ENCODE data around the gene MARK3.
"Not testable (repeated sequence)": the region's sequence is repeated elsewhere in the genome, so short reads cannot be mapped to it uniquely, and the experiment has no call there.

The MARK3 gene

DNA sequence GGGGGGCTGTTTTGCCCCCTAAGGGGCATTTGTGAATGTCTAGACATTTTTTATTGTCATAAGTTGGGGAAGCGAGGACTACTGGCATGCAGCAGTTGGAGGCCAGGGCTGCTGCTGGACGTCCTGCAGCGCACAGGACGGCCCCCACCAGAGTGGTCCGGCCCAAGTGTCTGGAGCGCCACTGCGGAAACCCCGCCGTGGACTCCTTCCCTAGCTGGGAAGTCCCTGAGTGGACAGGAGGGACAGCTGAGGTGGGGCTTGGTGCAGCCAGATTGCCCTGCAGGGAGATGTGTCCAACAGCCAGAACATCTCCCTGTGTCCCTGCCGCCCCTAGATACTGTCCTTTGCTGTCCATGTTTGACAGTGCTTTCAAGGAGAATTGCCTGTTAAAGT is 132.0 kb downstream of the MARK3 start:
- no peak for DNase-seq

DNA sequence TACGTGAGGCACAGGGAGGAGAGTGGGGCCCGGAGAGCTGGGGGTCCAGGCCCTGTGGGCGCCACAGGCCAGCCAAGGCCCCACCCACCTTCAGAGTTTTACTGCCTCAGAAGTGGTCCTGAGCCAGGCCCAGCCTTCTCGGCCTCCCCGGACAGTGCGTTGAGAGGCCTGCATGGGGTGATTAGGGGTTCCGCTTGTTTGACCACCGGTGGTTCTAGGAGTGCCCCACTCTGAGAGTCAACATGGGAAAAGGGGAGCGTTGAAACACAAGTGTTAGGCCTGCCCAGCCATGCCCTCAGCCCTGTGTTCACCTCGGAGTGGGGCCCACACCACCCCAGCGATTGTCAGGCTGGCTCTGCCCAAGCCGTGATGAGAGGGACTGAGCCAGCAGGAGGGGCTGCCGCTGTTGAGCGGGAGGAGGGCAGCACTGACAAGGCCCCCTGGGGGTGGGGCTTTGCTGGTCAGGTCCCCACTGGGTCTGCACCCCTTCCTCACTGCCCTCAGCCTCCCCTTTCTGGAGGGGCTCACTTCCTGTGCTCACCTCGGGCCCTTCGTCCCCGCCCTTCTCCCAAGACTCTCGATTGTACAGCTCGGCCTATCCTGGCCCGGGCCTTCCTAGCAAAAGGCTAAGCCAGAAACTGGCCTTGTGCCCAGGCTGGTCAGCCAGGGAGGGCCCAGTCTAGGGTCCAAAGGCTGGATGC is 132.7 kb downstream of the MARK3 start:
- DNase-seq, result no peak

DNA sequence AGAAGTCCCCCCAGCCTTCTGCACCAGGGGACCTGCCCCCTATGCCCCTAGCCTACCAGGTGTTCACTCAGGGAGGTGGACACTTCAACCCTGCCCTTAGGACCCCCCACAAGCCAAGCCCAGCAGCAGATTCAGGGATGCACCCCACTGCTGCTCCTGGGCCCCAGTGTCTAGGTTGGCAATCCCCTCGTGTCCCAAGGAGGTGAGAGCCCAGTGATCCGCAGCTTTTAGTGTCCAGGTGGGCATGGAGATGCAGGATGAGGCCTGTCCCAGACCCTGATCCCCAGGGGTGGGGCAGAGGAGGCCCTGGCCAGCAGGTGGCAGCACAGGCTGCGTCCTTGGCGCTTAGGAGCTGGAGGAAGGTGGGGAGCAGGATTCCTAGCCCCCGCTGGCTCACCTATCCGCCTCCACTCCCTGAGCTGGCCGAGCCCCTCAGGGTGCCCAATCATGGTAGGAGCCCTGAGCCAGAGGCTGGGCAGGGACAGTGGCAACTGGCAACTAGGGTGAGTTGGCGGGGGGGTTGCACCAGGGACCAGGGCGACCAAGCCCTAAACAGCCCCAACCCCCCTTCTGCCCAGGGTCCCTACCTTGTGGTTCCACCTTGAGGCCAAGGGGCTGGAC is 133.3 kb downstream of the MARK3 start:
- no peak for DNase-seq

DNA sequence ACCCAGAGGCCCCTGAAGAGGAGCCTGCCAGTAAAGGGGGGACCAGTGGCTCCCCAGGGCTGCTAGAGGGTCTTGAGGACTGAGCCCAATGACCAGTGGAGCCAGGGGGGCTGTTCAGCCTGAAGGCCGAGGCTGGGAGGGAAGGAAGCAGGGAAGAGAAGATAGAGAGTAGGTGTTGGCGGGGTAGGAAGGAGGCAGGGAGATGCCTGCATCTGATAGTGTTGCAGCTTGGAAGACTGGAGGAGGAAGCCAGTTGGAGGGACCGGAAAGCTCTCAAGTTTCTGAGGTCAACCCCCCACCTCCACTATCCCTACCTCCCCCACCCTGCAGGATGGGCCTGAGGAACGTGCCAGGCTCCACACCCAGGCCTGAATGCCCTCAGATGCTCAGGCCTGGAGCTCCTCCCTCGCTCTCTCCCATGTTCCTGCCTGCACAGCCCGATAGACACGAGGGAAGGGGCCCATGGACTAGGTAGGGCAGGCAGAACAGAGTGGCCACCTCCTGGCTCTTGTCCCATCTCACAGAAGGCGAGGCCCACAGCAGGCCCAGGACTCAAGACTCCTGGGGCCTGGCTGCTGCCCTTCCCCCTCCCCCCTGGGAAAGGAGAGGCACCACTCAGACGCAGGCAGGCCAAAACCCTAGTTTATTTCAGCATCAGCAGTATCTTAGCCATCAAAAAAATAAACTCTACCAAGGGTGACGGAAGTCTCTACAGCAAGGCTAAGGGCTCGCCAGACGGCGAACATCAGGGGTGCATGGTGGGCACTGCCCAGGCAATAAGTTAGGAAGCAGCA is 134.0 kb downstream of the MARK3 start:
- DNase-seq, result peak; percentile 47

DNA sequence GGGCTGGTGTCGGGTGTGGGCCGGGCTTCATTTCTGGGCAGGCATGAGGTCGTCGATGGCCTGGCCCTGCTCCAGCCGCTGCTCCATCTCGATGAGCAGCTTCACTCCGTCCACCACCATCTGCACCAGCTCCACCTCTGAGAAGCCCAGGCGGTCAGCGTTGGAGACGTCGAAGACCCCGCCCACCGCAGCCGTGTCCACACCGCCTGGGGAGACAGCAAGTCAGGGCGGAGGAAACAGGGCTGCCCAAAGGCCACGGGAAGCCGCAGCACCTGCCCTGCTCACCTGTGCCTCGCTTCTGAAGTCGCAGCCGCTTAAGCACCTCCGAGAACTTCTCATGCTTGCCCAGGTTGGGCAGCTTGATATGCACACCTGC is 134.6 kb downstream of the MARK3 start:
- no peak for DNase-seq

DNA sequence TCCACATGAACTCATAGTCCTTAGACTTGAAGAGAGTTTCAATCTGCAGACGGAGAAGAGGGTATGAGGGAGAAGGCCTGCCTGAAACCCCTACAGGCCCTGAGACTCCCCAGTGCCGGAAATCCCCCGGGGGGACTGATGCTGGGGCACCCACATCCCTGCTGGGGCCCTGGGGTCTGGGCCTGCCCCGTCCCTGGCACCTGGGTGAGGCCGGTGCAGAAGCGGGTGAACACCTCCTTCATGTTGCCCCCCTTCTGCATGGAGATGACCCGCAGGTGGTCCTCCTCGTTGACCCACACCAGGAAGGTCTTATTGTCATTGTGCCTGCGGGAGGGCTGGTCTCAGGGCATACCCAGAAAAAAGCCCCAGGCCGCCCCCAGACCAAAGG is 135.0 kb downstream of the MARK3 start:
- DNase-seq, result no peak

DNA sequence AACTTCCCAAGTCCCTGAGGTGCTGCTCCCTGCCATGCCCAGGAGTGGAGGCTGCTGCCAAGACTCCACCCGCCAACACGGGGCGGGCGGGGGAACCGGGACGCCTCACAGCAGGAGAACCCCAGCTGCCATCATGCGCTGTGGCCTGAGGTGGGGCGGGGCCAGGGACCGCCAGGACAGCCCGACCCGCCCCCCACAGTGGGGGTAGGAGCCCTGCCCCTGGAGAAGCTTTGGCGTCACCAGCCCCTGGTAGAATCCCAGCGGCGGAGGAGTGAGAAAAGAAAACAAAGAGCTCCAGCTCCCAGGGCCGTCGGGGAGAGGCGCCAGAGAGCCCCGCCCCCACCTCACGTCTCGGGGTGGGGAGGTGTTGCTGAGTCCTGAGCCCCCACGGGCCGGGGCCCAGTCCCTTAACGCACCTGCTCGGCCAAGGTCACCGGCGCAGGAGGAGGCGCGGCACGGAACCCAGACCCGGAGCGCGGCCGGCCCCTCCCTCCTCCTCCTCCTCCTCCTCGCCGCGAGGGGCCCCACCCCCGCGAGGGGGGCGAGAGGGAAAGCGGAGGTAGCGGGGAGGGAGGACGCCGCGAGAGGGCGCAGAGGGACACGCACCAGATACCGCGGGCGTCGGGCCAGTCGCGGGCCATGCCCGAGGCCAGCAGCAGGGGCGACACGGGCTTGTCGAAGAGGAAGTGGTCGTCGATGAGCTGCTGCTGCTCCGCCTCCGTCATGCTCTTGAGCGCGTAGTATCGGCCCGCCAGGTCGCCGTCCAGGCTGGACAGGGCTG is 135.6 kb downstream of the MARK3 start:
- DNase-seq, result peak; percentile 58

DNA sequence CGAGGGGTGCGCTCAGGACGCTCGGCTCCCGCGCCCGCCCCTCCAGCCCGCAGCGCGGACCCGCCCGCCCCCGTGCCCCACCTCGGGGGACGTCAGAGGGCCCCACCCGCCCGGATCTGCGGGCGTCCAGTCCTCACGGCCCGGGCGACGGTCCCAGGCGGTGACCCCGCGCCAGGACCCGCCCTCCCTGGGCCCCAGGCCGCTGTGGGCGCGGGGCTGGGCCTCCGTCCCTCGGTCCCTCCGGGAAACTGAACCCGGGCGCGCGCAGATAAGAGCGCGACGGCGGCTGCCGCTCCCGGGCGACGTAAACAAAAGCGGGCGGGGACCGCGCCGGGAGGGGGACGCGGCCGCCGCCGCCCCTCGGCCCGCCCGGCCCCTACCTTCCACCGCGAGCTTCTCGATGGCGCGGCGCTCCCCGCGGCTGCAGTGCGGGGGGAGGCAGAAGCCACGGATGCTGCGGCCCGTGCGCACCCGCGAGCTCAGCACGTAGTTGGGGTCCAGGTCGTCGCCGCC is 136.3 kb downstream of the MARK3 start:
- no peak for DNase-seq

DNA sequence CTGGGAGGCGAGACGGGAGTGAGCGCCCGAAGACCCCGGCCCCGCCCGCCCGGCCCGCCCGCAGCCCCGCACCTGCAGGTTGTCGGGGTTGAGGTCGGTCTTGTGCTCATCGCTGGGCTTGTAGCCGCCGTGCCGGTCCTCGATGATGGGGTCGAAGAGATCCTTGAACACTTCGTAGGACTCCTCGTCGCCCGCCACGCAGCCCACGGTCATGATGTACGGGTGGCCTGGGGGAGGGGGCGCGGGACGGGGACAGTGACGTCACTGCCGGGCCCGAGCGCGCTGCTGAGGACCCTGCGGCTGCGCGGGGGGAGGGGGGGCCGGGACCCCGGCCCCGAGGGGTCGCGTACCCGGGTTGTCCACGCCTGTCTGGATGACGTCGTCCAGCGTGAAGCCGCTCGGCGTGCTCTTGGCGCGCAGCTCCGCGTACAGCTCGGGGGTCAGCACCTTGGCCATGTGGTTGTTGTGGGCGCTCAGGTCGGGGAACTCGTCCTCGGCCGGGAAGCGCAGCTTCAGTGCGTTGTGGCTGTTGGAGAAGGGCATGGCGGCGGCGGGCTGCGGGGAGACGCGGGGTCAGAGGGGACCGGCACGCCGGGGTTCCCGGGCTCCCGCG is 136.8 kb downstream of the MARK3 start:
- DNase-seq, result no peak

DNA sequence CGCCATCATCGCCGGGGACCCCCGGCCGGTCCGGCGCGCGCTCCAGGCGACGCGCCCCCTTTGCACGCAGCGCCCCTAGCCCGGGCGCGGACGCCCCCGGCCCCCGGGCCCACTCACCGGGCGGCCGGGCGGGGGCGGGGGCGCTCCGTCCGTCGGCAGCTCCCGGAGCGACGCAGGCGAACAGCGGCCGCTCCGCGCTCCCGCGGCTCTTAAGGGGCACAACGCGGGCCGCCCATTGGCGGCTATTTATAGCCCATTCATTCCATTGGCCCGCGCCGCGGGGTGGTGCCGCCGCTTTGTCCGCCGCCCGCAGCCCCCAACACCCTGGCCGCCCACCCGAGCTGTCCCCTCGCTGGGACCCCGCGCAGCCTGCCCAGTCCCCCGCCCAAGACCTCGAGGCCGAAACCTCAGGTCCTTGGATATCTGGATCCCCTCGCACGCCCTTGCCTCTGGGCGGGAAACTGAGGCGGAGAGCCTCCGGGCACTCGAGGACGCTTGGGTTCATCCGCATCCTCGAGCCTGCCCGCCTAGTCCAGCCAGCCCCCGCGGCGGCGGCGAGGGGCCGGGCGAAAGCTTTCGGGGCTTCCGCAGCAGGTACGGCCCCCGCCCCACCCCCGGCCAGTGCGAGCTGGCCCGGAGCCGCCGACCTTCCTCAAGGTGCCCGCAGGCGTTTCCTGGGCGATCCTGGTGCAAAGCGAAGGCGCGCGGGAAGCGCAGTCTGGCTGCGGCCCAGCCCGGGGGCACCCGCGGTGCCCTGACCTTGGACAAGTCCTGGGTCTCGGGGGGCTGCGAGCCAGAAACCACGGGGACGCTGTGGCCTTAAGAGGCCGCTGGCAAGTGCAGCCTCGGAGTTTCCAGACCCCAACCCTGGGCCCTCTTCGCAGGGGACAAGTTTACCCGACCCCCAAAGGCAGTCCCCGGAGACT is 137.7 kb downstream of the MARK3 start, which contains the start of gene CKB:
Gene CKB (minus strand): TSS at position 182 of the 926 bp plus-strand sequence. CDS start 337 bp downstream, outside the sequence.
- no peak for DNase-seq

DNA sequence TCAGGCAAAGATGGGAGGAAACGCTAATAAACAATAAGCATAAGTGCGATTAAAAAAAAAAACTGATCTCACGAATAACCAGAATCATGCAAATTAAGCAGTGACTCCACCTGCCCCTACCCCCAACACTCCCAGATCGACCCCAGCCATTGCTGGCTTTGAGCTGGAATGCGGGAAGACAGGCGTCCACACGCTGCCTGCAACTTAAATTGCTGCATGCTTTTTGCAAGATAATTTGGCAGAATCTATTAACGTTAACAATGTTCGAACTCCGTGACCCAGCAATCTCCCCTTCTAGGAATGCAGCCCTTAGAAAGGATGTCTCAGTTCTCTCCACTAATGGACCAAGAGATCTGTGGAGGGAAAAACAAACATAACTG is 138.3 kb downstream of the MARK3 start:
- no peak for DNase-seq

DNA sequence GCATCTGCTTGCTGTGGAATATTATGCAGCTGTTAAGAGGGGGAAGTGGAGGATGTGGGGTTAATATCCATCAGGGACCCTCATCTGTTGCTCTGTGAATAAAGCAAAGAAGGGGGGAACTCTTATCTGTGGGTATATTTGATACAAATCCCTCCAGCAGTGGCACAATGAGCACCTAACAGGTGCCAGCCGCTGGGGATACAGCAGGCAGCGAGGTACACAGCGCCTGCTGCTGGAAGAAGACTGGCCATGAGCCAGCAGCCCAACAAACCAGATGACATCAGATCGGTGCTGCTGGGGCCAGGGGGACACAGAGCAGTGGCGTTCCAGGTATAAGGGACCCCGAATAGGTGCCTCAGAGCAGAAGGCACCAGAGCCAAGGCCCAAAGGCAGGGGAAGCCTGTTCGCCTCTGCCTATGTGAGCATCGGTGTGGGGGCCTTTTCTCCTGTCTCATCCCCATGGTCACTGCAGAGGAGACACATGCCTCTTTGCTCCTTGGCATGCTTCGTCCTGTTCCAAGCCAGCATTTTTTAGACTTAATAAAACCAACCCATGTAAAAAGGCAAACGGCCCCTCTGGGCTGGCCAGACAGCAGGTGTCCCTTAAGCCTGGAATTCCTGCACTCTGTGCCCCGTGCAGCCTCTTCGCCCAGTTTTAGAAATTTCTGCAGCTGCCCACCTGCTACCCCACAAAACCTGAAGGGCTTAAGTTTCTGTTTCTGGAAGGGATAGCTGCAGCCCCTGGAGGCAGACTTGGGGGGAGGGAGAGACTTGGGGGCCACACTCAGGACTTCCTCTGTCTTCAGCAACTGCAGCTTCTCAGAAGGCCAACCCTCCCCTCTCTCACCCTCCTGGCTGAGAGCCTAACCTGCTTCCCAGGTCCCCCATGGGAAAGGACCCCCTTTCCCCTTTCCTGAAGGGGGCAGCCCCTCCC is 139.1 kb downstream of the MARK3 start:
- no peak for DNase-seq

DNA sequence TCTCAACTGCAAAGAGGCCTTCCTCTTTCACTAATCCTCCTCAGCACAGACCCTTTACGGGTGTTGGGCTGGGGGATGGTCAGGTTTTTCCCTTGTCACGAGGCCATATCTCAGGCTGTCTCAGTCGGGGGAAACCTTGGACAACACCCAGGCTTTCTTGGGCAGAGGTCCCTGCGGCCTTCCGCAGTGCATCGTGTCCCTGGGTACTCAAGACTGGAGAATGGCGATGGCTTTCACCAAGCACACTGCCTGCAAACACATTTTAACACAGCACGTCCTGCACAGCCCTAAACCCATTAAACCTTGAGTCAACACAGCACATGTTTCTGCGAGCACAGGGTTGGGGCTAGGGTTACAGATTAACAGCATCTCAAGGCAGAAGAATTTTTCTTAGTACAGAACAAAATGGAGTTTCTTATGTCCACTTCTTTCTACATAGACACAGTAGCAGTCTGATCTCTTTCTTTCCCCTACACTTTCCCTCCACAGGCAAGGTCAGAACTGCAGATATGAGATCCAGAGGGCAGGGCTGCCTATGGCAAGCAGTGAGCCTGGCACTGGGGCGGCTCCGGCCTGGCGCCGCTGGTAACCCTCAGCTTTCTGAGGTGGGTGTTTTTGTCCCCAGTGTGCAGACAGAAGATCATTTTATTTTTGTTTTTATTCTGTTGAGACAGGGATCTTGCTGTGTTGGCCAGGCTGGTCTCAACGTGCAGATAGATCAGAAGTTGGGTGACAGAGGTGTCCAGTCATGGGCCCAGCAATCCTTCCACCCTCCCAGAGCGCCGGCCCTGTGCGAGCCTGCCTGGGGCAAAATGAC is 140.4 kb downstream of the MARK3 start:
- DNase-seq, result not testable (repeated sequence)

DNA sequence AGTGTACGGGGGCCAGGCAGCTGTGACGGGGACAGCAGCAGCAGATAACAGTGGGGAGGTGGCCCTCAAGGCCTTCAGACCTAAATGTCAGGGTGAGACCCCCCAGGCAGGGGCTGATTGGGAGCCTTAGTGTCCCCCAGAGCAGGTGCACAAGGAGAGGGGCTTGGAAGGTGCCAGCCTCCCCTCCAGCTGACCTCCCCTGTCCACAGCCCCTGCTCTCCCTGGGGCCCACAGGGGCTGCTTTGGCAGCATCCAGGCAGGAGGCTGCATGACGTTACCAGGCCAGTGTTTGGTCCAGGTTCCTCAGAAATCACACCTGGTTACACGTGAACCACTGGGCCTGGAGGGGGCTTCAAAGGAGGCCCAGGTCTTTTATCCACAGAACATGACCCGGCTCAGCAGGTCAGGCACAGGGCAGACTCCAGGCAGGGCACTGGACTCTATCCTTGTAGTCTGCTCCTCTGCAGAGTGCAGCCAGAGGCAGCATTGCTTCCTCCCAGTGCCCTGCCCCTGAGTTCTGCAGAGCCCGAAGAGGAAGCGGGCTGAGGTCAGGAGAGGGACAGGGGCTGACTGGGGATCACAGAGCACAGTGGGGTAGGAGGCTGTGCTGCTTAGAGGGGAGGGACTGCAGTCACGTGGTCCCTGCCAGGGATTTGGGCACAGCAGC is 141.2 kb downstream of the MARK3 start:
- no peak for DNase-seq

DNA sequence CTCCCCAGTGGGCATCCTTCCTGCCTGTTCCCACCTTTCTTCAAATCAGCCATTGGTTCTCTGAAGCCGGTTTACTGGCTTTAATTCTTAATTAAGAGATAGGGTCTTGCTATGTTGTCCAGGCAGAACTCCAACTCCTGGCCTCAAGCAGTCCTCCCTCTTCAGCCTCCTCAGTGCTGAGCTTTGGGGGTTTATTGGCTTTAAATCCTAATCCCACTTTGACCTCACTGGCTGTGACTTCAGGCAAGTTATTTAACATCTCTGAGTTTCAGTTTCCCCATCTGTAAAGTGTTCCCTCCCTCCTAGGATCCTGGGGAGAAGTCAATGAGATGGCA is 141.7 kb downstream of the MARK3 start:
- DNase-seq, result no peak

DNA sequence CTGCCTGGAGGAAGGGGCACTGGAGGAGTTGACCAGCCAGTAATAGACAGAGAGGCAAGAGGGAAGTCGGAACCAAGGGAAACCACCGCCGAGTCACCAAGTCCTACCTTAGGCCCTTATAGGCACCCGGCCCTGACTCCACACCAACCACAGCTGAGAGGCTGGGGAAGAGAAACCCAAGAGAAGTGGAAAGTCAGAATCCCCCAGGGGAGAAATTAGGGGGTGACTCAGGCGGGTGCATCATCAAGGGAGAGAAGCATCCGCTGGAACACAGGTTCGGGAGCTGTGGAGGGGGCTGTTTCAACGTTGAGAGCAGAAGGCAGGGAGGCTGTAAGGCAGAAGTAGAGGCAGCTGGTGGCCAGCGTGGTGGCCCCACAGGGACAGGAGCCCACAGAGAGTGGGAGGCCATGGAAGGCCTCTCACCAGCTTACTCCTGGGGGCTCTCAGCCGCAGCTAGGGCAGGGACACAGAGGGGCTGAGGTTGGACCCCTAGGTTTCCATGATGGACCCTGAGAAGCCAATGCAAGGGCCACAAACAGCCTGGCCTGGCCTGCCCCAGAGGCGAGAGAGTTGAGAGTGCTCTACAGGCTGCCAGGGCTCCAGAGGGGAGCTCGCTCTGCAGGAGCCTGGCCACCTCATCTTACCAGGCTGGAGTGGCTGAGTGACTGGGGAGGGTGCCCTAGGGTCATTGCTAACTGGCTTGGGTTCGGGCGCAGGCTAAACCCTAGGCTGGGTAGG is 142.4 kb downstream of the MARK3 start:
- no peak for DNase-seq

DNA sequence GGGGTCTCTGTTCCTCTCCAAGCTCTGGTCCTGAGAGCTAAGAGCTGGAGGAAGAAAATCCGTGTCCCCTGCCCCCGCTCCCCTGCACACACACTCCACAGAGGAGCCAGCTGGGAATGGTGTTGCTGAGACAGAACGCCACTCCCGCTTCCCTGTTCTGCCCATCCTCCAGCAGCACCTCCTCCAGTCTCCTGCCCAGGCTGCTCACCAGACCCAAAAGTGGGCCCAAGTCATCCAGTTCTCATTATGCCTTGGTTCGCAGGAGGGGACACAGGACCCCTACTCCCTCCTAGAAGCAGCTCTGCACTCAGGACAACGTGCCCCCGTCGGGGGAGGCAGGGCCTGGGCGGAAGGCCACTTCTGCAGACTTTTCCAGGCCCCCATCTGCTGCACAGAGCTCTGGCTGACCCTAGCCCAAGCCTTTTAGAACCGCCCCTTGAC is 143.0 kb downstream of the MARK3 start:
- DNase-seq, result no peak
